Activated CD4-positive, alpha-beta T cell treated with anti-CD3 and anti-CD28 coated beads for 1 hour (primary cell): ENCODE measurements around the gene LEUTX.

Experiments
- DNase-seq: peaks from one replicate; pipeline ENCODE4 v3.0.0-alpha.2; 2020

The LEUTX gene

DNA sequence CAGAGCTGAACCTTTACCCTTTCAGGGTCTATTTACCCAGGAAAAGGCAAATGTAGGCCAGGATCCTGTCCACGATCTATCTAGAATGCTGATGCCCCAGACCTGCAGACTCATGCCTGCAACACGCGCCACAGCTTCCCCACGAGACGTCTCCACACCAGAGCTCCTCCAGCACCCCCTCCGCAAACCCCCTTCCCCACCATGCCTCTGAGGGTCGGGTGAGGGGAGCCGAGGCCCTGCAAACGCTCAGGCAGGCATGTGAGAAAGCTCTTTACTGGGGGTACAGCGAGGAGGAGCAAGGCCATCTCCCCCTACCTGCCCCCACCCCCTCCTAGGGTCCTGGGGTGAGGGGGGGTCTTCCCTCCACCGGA, 46.4 kb downstream of the LEUTX start:
- DNase-seq = no peak

DNA sequence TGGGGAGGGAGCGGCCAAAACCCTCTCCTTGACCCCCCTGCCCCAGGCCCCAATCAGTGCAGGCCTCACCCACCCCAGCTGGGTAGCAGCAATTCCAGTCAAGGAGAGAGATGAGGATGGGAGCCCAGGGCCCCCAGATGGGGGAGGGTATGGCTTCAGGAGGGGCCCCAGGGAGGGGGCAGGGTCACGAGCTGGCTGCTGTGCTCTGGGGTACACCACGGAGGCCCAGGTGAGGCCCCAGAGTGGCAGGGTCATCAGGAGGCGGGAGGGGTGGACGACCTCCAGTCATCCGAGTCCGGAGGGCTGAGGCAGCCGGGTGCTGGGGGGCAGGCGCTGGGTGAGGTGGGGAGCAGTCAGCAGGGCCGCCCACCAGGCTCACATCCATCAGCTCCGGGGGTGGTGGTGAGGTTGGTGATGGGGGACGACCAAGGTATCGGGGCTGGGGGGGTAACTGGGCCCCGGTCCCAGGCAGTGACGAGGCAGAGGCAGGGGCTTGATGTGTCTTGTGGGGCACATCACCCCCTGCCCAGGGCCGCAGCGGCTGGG, 47.0 kb downstream of the LEUTX start:
- DNase-seq = no peak

DNA sequence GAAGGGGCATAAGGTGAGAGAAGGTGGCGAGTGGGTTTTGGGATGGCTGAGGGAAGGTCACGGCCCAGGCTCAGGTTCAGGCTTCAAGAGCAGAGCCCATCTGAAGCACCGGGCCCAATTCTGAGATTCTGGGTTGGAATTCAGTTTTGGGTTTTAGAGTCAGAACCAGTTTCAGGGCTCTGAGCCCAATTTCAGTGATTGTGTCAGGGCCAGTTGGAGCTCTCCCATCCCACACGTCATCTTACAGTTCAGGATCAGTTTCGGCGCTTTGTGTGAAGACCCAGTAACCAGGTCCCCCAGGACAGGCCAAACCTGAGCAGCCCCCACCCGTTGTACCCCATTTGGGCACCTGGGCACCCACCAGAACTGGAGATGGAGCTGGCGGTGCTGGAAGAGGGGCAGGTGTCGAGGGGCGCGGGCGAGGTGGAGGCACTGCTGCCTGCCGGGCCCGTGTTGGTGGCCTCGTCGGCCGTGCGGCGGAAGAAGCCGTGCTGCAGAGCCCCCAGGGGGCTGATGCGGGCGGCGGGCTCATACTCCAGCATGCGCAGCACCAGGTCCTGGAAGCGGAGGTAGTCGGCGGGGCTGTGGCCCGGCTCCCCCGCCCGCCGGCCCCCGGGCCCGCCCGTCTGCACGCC, 47.8 kb downstream of the LEUTX start:
- no peak for DNase-seq

DNA sequence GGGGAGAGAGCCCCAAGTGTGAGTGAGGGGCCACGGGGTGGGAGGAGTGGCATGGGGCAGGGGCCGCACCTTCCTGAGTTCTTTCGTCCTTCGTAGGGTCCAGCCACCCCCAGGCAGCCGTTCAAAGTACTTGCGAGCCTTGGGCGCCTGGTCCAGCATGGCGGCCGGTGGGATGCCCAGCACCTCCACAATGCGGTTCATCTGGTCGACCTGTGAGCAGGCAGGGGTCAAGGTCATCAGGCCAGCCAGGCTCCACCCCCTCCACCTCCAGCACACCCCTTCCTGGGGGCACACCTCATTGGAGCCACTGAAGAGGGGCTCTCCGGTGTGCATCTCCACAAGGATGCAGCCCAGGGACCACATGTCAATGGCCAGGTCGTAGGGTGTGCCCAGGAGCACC, 48.6 kb downstream of the LEUTX start:
- DNase-seq = no peak

DNA sequence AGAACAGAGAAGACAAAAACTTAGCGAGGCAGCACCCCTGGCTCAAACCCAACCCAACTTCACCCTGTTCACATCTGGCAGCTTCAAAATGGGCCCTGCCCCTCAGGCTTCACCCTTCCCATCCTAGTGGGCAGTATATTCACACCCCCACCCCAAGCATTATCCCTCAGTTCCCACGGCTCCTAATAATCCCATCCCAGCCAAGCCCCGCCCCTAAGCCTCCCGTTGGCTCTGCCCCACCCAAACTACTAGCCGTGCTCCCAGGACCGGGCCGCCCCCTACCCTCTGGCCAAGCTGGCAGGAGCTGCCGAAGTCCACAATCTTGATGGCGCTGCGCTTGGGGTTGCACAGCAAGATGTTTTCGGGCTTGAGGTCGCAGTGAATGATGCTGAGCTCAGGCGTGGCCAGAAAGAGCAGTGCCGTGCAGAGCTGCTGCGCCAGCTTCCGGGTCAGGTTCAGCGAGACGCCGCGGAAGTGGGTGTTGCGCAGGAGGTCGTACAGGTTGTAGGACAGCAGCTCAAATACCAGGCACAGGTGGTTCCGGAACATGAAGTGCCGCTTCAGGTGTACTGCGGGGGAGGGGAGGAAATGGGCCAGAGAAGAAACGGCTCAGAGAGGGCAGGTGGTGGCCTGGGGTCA, 49.5 kb downstream of the LEUTX start:
- no peak for DNase-seq

DNA sequence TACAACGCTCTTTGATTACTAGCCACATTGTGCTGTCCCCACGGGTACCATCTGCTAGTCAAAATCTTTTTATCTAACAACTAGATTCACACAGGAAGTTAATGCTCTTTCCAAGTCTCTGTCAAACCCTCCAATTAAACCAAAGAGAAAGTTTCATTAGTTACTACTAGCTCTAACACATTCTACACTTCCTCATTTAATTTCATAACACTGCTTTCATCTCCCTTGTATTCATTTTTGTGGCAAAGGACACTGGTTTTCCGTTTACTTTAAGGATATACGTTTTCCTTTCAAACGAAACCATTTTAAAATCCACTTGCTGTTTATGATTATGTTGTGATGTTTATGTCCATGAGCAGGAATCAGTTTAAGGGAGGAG, 50.0 kb downstream of the LEUTX start:
- DNase-seq = no peak

DNA sequence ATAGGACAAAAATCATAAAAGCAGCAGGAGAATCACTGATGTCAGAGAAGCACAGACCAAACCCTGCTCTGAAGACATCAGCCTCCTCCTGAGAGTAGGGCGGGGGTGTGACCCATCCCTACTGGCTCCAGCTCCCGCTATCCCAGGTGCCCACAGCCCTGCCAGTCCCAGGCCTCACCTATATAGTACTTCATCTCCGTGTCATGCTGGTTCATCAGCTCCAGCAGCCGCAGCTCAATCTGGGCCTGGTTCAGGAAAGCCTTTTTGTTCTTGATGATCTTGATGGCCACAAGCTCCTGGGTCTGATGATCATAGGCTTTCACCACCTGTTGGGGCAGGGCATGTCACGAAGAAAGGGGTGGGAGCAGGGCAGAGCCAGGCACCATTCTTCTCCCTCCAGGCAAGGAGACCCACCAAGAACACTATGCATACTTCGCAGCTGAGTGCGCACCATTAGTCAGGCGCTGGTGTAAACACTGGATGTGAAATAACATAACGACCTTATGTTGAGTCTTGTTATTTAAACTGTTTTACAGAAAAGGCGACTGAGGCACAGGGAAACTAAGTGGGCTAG, 51.1 kb downstream of the LEUTX start:
- no peak for DNase-seq

DNA sequence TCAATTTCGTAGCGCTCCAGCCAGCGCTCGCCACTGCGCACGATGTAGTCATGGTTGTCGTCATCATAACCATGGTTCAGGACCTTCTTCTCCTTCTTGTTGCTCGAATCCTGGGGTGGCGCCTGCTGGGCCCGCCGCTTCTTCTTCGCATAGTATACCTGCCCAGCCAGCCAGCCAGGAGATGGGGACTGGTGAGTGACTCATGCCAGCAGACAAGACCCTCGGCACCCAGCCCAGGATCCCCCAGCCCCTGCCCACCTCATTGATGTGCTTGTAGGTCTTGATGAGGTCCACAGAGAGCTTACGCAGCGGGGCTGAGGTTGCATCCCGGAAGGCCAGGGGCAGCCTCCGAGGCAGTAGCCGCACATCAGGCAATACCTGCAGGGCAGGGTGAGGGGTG, 51.8 kb downstream of the LEUTX start:
- no peak for DNase-seq

DNA sequence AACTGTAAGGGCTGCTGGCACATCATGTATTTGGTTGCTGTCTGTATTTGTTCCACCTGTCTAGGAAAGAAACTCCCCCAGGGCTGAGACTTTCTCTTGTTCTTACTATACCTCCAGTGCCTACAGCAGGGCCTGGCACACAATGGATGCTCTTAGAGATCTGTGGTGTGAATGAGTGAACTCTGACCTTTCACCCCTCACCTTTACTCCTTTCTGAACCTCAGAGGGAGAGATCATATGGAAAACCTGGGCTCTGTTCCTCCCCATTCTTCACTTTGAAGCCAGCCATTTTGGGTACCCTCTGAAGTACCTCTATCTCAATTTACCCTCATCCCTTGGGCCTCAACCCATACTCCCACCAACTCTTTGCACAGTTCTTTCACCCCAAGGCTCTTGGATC, 52.2 kb downstream of the LEUTX start:
- no peak for DNase-seq

DNA sequence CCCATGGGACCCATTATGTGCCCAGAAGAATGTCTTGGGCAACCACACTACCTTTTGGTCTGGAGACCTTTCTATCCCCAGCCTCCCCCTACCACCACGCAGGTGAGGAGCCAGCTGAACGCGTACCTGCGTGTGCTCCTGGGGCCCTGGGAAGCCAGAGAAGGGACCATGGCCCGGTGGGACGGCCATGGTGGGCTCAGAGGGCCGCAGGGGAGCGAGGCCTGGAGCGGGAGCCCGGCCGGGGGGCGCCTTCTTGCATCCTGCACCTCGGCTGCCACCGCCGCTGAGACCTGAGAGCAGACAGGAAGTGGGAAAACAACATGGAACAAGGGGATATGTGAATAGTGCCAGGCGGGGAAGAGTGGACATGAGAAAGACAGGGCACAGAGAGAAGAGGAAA, 53.0 kb downstream of the LEUTX start:
- DNase-seq = no peak

DNA sequence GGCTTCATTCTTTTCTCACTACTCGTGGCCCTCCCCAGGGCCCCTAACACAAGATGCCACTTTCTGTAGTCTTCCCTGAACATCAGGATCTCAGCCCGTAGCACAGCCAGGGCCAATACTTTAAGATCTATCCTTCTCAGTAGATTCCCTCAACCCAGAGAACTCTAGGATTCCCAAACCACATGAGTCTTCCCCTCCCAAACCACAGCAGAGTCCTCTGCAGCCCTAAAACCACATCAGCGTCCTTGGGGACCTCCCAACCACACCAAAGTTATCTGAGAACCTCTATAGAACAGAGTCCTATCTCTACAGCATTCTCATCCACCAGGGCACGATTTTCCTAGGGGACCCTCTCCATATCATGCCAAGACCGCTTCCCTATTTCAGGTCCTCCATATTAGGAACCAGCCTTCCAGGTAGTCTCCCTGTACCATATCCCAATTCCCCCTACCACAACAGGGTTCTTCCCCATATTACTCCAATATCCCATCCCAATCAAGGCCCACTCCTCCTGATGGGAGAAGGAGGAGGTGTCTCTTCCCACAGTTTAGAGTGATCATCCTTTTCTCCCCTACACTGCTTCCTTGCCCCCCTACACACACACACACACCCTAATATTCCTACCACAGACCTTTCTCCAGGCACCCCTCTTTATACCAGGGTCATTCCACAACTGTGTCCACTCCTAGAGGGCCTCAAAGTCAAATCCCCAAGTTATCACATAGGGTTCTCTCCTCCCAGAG, 53.9 kb downstream of the LEUTX start:
- DNase-seq = no peak

DNA sequence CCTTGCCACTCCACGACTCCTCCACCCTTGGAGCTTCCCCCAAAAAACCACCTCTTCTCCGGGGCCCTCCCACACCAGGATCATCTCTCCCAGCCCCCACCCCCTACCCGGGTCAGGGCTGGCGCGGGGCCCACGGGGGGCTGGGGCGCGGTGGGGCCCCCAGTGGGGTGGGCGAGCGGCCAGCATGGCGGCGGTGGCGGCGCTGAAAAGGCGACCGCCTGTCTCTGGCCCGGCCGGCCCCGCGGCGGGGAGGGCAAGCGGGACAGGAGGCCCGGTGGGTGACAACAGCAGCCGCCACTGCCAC, 54.5 kb downstream of the LEUTX start:
- DNase-seq = no peak

DNA sequence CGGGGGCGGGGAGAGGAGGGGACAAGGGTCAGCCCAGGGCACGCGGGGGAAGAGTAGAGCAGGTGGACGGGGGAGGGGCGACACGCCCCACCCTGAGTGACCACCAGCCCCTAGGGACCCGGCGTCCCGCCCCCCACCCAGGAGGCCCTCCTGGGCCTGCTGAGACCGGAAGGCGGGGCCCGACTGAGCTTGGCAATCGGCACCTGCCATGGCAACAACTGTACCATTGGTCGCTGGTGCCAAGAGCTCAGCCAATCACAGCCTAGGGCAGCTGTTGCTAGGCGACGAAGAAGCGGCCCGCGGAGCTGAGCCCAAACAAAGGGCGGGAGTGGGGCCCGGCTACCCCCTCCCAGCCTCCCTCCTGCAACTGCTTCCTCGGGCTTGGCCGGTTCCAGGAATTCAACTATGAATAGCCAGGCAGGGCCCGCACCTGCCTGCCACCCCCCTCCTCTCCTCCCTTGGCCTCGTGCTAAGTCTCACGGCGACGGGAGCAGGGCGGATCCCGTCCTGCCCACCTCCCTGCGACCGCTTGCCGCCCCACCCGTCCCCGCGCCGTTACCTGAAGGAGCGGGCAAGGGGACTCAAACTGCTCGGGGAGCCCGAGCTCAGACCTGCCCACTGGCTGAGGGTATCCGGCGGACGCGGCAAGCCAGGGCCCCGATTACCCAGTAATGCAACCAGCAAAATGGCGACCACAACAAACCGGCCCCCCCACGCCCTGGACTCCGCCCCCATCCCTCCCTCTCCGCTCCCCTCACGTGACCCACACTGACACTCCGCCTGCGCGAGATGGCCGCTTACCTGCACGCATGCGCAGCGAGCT, 55.0 kb downstream of the LEUTX start, which contains the start of gene DYRK1B:
Gene DYRK1B, minus strand, starts transcription at position 699 of the 823 bp plus-strand sequence. CDS start 2,295 bp downstream, outside the sequence.
- peak; percentile 95 for DNase-seq

DNA sequence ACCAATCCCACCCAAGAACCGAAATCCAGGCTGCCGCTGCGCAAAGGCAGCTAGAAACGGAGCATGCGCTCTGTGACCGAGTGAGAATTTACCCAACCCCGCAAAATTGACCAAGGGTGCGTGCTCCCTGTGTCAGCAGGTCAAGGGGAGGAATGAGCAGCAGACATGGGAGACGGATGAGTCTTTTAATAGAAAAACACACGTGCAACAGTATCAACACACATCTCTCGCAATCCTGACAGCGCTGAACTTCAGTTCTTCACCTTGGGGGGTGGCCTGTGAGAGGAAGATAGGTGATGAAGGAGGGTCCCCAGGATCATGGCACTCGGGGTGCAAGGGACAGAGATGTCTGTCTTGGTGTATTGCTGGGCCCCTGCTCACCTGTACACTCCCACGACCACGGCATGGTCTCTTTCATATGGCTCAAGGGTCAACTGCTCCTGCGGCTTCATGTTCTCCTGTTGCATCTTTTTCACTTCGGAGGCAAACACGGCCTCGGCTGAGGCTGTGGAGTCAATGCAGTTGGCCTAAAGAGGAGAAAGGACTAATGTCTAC, 55.7 kb downstream of the LEUTX start:
- DNase-seq = no peak
